Bone marrow (tissue), 2 donors: Measurements from ENCODE around the gene CPNE9.
A peak's percentile ranks its signal among the peaks of the same experiment; 100 is the strongest.

Experiments used
- DNase-seq, 2 donors: peaks; one replicate each; lab custom pipeline; 2025; lab: John Stamatoyannopoulos, UW

Gene CPNE9

DNA sequence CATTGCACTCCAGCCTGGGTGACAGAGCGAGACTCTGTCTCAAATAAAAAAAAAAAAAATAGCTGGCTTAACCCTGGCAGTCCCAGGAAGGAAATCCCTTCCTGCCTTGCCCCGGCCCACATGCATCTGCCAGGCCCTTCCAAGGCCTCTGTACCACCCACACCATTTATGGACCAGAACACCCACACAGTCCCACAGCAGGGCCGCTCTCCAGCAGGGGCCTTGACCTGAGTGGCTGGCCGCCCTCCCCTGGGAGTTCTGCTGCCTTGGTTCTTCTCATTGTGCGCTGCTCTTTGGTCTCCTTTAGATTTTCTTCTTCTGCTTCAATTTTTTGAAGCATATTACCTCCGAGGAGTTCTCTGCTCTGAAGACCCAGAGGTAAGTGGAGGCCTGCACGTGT lies 16.1 kb upstream of the CPNE9 start:
- no peak for DNase-seq

DNA sequence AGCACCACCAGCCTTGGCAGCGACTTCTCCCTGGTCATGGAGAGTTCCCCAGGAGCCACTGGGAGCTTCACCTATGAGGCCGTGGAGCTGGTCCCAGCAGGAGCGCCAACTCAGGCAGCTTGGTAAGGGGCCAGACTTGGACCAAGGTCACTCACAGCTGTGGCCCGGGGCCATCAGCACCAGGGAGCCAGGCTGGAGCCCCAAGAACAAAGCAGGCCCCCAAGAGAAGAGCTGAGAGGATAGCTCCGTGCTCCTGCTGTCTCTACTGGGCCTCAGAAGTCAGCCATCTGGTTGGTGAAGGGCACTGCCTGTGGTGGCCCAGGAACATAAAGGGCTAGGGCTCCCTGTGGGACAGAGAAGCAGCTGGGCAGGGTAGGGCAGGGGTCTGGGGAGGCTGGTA lies 14.7 kb upstream of the CPNE9 start:
- DNase-seq = no peak

DNA sequence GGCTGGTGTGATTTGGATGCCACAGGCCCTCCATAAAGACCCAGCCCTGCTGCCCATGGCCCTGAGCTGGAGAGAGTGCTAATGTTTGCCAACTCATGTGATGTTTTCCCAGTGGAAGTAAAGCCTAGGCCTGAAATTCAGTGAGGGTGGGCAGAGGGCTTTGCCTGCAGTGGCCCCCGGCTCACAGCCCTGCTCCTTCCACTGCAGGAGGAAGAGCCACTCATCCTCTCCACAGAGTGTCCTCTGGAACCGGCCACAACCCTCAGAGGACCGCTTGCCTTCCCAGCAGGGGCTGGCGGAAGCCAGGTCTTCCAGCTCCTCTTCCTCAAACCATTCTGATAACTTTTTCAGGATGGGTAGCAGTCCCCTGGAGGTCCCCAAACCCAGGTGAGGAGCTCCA lies 13.9 kb upstream of the CPNE9 start:
- DNase-seq = no peak

DNA sequence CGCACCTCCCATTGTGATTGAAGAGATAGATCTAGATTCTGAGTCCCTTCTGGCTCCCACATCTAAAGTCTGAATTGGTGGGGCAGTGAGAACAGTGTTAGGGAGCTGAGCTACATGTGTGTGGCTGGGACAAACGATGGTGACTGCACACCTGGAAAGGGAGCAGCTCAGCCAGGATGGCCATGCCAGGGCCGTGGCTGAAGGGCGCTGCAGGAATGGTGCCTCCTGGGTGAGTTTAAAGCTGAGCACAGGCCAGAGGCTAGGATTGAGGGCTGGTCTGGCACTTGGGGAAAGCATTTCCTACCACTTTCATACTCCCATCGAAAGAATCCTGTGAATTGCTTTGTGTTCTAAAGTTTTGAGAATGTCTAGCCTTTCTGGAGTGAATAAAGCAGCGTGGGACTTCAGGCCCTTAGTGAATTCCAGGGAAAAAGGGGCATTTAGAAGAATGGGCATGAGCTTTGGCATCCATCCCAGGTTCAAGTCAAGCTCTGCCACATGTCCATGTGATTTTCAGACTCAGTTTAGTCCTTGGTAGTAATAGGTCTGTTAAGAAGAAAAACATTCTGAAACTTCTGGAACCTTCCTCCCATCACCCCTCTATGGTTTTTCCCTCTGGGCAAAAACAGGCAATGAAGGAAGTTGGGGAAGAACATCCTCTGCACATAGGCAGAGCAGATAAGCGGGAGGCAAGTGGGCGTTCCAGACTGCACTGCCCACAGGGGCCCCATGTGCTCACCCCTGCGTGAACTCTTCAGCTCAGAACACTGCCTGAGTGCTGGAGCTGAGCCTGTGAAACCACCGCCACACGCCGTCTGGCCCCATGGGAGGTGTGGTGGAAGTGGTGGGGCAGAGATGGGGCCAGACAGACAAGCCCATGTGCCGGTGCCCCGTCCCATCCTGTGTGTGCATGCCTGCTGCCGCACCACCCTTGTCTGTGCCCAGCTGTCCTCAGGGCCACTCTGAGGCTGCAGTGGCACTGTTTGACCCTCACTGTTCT lies 12.9 kb upstream of the CPNE9 start:
- DNase-seq = no peak

DNA sequence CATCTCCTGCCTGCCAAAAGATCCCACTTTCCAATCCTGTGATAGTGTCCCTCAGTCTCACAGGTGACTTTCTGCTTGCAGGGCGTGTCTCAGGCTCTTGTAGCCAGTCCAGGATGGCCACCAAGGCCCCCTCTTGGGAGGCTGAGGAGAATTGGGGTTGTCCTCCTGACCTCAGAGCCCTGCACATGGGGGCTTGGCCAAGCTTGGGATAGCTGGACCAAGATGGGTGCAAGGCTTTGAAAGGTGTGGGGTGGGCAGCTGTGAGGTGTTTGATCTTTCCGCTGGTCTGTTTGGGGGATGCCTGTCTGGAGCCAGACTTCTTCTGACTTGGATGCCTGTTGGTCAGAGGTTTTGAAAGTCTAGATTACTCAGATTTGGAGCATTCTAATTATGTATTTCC lies 12.0 kb upstream of the CPNE9 start:
- no peak for DNase-seq

DNA sequence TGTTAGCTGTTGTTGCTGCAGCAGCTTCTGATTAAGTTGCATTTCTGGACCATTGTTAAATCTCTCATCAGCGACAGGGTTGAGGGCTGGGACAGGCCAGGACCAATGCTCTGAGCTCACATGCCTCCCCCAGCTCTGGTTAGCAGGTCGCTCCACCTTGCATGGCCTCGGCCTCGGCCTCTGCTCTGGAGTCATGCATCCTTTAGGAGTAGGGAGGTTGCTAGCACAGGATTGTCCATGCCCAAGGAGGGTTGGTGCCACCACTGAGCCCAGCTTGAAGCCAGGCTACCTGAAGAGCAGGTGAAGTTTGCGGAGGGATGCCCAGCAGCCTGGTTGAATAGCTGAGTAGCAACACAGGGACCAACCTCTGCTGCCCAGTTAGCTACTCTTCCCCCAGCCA lies 11.2 kb upstream of the CPNE9 start:
- no peak for DNase-seq

DNA sequence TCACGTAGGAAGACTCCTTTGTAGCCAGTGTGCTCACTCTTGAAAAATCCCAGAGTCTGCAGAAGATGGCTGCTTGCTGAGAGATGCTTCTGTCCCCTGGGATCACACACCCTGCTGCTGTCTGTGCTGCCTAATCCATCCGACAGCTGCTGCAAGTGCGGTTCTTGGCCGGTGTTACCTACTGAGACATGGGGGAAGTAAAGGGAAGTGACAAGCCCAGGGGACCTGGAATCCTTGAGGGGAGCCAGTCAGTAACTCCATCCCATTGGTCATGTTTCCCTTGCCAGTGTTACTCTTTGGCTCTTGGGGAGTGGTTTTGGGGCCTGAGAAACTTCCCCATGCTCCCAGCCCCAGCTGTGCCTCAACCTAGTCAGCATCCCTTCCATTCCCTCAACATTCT lies 8.3 kb upstream of the CPNE9 start:
- DNase-seq = no peak

DNA sequence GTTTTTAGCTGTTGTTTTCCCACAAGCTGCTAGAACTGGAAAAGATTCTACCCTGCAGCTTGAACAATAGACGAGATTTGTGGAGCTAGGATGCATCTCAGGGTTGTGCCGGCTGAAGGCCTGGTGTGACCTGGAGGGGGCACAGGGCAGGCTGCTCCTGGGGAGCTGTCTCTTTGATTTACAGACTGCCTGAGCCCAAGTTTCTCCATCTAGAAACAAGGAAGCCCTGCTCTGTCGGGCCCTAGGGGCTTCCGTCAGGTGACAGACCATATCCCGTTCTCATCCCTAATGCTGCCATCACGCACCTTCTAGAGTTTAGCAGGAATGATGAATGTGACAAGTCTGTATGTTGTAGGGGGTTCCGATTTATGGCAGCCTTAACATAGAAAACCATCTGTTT lies 7.9 kb upstream of the CPNE9 start:
- no peak for DNase-seq

DNA sequence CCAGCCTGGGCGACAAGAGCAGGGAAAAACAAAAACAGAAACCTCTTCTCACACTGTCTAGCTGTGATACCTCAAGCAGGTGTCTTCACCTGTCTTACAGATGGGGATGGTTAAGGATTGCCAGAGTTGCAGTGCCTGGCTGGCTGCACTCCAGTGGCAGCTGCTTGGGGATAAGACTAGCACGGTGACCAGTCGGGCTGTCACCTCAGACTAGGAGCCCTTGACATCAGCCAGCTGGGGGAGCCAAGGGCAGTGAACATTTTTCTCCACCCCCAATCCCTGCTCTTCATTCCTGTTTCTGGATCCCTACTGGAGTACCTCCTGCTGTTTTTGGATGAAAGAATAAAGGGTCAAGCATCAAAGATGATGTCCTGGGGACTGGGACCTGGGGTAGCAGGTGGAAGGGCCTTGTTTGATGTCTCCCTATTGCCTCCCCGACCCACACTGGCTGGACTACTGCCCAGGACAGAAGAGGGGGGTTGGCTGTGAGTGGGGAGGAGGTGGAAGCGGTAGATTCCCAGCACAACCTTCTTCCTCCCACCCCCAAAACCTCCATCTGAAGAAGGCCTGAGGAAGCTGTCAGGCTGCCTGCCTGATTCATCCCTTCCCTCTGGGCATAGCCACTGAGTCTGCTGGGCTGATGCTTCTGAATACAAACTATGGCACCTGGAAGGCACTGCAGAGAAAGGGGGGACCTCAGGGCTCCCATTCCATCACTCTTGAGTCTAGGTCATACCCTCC lies 7.0 kb upstream of the CPNE9 start:
- DNase-seq = no peak

DNA sequence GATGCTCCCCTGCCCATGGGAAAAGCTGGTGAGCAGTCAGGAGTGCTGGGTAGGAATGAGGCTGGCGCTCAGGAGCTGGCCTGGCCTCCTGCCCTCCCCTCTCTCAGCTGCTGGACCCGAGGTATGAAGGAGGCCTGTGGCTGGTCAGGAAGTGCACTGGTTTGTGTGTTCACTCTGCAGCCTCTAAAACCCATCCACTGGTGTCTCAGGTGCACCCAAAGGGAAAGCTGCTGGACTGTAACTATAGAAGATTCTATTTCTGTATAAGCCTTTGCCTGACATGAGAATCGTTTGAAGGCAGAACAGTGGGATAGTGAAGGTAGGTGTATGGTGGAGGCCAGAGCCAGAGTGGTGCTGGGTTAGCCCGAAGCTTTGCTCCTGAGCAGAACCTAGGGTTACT lies 5.7 kb upstream of the CPNE9 start:
- no peak for DNase-seq

DNA sequence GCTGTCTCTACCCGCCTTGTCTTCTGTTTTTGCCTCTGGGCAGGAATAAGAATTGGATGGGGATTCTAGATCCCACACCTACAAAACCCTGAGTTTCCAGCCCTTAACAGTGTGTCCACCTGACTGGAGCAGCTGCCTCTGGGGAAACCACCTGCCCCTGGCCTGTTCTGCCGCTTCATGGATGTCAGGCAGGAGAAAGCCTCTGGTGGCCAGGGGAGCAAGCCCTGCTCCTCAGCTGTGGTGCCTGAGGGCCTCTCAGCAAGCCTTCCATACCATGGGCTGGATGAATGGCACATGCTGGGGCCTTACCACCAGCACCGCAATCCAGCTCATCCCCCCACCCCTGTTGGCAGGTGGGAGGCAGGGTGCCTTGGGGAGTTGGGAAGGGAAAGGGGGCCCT lies 5.3 kb upstream of the CPNE9 start:
- no peak for DNase-seq

DNA sequence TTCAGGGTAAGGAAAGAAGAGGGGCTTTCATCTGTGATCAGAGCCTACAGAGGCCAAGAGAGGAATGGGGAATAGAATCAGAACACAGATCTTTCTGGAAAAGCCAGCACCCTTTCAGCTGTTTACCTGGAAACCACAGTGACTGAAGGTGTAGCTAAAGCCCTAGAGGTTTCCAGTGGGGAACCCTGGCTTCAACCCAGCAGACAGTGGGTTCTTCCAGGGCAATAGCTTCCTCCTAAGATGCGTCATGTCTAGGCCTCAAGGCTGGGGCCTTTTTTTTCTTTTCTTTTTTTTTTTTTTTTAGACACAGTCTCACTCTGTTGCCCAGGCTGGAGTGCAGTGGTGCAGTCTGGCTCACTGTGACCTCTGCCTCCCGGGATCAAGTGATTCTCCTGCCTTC lies 3.1 kb upstream of the CPNE9 start:
- no peak for DNase-seq

DNA sequence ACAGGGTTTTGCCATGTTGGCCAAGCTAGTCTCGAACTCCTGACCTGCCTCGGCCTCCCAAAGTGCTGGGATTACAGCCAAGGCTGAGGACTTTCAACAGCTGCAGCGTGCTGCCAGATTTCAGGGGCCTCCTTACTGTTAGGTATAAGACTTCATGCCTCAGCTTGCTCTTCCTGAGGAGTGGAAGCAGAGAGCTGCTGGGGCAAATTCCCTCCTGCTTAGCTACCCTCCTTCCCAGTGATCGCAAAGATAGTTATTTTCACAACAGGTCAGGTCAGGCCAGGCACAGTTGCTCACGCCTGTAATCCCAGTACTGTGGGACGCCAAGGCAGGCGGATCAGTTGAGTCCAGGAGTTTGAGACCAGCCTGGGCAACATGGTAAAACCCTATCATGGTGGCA lies 2.6 kb upstream of the CPNE9 start:
- DNase-seq = no peak

DNA sequence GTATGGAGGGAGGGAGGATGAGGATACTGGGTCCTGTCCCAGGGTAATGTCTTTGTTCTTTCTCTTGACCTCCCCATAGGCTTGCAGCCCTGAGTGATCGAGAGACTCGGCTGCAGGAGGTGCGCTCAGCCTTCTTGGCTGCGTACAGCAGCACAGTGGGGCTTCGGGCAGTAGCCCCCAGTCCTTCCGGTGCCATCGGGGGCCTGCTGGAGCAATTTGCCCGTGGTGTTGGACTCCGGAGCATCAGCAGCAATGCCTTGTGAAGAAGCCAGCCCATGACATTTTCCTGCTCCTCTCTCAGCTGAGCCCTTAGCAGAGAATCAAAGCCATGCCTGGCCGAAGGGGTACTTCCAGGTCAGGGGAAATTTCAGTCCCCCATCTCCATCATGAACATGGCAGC lies 1.9 kb upstream of the CPNE9 start:
- no peak for DNase-seq

DNA sequence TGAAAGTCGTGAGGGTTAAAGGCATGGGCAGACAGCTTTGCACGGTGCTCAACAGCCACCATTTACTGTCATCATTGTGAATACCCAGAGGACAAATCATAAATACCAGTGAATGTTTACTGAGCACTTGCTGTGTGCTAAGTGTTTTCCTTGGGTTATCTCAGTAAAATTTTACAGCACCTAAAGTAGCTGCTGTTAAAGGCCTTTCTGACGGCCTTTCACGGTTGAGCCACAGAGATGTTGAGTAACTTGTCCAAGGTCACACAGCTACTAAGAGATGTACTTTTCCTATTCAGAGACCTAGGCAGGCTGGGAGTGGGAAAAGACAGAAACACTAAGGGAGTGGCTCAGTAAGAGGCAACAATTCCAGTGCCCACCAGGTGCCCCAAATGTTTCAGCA lies 393 bp upstream of the CPNE9 start:
- DNase-seq = no peak

DNA sequence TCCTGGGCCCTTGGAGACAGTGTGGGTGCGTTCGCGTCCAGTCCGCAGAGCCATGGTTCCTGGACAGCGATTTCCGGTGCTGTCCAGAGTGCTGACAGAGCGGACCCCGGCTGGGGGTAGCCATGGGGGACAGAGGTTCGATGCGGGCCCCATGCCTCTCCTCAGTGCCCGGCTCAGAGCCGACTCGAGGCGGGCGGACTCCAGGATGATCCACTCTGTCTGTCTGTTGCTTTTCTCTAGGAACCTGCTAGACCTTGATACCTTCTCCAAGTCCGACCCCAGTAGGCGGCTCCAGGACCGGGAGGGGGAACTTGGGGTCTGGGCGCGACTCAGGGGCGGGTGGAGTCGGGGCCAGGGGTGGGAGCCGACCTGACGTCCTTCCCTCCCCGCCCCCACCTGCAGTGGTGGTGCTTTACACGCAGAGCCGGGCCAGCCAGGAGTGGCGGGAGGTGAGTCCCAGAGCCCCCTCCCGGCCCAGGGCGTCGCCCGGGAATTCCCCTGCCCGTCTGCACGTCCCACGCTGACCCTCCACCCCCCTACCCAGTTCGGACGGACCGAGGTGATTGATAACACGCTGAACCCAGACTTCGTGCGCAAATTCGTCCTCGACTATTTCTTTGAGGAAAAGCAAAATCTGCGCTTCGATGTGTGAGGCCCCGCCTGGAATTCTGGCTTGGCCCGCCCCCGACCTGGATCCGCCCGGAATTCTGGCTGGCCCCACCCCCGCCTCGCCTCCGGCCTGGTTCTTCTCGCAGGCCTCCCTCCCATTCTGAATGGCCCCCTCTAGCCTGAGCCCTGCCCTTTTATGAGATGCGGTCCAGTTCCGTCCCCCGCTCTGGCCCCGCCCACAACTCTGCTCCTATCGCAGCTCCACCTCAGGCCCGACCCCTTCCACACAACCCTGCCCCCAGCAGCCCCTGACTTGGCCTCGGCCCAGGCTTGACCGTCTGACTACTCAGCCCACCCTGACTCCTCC lies 1.0 kb downstream of the CPNE9 start:
- no peak for DNase-seq

DNA sequence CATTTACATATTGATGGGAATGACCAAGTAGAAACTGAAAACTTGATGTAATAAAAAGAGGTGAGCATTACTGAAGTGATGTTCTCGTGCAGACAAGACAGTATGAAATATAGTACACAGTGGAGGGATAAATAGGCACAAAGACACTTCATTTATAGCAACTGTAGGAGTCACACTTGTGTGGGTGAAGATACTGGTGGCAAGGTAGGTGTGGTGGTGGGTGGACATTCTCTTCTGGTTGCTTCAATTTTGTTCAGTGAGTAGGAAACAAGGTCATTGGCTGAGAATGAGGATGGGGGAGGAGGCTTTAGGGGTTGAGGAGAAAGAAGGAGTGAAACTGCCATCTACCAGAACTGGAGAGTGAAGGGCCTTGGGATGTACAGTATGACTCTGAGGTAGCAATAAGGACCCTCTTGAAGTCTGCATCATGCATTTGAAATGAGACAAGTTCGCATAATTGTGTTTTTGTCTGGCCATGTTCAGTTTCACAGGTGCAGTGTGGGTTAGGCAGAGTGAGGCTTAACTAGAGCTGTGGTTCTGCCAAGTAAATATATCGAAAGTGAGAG lies 6.6 kb downstream of the CPNE9 start:
- DNase-seq = no peak

DNA sequence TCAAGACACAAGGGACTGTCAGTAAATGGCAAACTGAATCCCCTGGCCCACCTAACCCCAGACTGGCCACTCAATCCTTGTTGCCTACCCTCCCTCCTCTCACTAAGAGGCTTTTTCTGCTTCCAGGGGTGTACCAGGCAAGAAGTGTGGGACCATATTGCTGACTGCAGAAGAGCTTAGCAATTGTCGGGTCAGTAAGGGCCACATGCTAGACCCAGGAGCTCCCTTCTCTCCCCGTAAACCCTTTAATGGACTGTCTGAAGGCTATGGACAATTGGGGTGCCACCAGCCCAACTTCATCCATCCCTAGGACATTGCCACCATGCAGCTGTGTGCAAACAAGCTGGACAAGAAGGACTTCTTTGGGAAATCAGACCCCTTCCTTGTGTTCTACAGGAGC lies 8.8 kb downstream of the CPNE9 start:
- no peak for DNase-seq

DNA sequence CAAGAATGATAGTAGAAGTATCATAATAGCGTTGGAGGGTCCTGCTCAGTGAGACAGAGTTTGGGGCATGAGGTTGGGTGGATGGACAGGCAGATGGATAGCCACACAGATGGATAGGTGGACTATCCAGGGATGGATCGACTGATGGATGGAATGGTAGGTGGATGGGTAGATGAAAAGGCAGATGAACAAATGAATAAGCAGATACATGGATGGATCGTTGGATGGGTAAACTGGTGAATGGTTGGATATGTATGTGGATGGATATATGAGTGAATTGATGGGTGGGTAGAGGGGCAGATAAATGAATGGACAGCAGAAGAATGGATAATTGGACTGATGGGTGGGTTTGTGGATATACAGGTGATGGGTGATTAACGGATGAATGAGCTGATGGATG lies 9.5 kb downstream of the CPNE9 start:
- no peak for DNase-seq

DNA sequence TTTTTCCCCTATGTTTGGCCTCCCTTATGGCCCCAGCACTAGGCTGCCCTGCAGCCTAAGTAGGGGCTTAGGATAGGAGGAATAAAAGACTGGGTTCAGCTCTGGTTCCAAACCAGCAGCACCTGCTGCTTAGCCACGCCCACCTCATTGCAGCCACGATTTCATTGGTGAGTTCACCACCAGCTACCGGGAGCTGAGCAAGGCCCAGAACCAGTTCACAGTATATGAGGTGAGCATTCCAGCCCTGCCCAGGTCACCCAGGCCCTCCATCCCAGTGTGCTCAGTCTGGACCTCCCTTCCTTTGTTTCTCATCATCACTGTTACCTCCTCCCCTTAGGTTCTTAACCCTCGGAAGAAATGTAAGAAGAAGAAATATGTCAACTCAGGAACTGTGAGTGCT lies 11.5 kb downstream of the CPNE9 start:
- no peak for DNase-seq

DNA sequence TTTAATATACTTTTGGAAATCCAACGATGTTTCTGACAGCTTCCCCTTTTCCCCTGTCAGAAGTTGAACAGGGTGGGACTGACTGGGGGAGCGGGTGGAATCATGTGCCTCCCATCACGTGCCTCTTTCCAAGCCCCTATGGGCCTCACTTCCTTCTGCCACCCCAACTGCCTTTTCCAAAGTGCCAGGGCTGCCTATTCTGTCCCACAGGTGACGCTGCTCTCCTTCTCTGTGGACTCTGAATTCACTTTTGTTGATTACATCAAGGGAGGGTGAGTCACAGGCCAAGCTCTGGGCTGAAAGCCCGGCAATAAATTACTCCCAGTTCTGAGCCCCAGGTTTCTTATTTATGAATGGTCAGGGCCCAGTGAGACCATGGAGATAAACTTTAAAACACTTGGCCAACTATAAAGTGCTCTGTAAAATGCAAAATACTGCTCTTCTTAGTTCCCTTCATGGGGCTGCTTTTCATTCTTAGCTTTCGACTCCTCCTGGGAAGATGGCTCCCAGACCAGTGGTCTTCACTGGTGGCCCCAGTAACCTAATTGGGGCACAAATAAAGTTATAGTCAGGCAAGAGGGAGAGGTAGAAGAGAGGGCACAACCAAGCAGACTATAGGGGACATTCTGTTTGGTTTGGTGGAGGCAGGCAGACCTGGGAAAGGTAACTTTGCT lies 12.3 kb downstream of the CPNE9 start:
- peak; percentile 20 to 97 for DNase-seq
